Activated CD8-positive, alpha-beta memory T cell treated with anti-CD3 and anti-CD28 coated beads for 24 hours (primary cell): ENCODE results near the gene LY6G5B.

Experiments
- DNase-seq: peaks from one replicate; pipeline ENCODE4 v3.0.0-alpha.2; 2020

Gene LY6G5B

GRCh38 chr6:31717499-31718222 lies 47.9 kb downstream of the LY6G5B start:
- DNase-seq = no peak

- no peak for DNase-seq
Measured at GRCh38 chr6:31718265-31718664, 48.5 kb downstream of the LY6G5B start.

- DNase-seq = no peak
Measured at GRCh38 chr6:31719001-31719400, 49.2 kb downstream of the LY6G5B start.

- DNase-seq = no peak
Measured at GRCh38 chr6:31720196-31720770, 50.5 kb downstream of the LY6G5B start.

- no peak for DNase-seq
Measured at GRCh38 chr6:31721351-31722020, 51.7 kb downstream of the LY6G5B start, which contains the start of gene LY6G6C. LY6G6C (minus strand) TSS chr6:31721746; CDS start chr6:31721679, 67 bp downstream.

- no peak for DNase-seq
Measured at GRCh38 chr6:31722173-31722572, 52.4 kb downstream of the LY6G5B start.
